GM21526 (cell line): ENCODE results near the gene STK32C.
A peak's percentile ranks its signal among the peaks of the same experiment; 100 is the strongest.
"Not testable (repeated sequence)": the region's sequence is repeated elsewhere in the genome, so short reads cannot be mapped to it uniquely, and the experiment has no call there.

ENCODE experiments used
- ATAC-seq: cut with Tn5 transposase; IDR thresholded peaks from one replicate; pipeline ENCODE4 v1.9.1; 2021; ENCODE audit warnings: moderate library complexity; ENCODE audit not compliant: unreplicated experiment, low FRiP score

STK32C gene

DNA sequence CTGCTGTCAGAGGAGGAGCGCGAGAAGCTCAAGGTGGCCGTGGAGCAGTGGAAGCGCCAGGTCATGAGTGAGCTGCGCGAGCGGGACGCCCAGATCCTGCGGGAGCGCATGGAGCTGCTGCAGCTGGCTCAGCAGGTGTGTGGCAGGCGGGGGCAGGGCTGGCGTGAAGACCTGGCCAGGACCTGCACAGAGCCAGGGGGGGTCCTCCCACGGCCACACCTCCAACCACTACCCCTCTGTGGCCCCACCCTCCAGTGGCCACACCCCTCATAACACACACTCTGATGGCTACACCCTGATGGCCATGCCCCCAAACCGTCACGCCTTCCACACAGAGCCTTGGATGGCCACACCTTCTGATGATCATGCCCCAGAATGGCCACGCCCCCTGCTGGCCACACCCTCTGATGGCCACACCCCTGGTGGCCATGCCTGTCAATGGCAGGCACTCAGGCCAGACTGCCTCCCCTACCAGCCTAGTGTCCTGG lies 144.4 kb downstream of the STK32C start:
- ATAC-seq, result peak; percentile 74

DNA sequence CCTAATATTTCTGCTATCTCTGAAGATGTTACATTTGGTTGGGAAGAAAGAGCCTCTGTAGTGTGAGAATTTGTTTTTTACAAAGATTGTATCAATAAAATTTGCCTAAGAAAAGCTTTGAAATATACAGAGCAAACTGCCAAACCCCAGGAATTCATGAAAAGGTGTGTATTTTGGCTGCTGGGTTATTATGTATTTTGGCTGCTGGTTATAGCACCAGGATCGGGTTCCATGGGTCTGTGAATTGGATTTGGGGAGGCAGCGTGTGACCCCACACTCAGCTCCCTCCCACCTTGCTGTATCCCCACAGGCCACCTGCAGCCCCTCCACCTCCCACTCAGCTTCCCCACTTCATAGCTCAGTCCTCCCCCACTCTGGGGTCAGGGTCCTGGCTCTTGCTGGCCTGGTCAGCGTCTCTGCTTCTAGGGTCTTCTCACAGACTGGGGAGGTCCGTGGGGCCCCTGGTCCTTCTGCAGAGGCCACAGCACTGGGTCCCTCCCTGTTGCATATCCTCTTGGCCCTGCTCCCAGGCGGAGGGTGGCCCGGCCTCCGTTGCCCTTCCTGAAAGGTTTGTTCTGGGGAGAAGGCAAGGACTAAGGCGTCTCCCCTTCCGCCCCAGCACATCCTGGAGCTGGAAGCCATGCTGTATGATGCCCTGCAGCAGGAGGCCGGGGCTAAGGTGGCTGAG lies 145.0 kb downstream of the STK32C start:
- no peak for ATAC-seq

DNA sequence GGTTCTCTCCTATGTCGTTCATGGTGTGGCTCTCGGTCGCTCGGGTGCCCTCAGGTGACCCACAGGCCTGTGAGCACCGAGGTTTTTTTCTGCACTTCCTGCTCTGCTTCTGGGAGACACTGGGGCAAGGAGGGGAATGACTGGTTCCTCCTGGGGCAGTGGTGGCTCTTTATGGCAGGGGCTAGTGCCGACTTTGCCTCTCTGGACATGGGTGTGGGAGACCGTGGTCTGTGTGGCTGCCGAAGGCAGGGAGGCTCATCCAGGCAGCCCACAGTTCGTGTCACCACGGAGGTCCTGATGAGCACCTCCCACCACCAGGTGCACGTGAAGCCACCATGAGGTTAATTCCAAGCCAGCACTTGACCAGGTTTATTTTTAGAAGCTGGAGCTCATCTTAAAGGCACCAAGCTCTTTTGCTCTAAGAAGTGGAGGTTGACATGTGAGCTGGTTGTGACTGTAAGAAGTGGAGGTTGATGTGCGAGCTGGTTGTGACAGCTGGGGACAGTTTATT lies 145.7 kb downstream of the STK32C start:
- ATAC-seq, result no peak

DNA sequence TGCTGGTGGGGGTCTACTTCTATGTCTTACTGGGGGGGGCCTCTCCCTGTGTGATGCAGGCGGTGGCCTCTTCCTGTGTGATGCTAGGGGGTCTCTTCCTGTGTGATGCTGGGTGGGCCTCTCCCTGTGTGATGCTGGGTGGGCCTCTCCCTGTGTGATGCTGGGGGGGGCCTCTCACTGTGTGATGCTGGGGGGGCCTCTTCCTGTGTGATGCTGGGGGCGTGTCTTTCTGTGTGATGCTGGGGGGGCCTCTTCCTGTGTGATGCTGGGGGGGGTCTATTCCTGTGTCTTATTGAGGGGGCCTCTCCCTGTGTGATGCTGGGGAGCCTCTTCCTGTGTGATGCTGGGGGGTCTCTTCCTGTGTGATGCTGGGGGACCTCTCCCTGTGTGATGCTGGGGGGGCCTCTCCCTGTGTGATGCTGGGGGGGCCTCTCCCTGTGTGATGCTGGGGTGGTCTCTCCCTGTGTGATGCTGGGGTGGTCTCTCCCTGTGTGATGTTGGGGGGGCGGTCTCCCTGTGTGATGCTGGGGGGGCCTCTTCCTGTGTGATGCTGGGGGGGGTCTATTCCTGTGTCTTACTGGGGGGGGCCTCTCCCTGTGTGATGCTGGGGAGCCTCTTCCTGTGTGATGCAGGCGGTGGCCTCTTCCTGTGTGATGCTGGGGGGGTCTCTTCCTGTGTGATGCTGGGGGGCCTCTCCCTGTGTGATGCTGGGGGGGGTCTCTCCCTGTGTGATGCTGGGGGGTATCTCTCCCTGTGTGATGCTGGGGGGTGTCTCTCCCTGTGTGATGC lies 146.7 kb downstream of the STK32C start:
- not testable (repeated sequence) for ATAC-seq

DNA sequence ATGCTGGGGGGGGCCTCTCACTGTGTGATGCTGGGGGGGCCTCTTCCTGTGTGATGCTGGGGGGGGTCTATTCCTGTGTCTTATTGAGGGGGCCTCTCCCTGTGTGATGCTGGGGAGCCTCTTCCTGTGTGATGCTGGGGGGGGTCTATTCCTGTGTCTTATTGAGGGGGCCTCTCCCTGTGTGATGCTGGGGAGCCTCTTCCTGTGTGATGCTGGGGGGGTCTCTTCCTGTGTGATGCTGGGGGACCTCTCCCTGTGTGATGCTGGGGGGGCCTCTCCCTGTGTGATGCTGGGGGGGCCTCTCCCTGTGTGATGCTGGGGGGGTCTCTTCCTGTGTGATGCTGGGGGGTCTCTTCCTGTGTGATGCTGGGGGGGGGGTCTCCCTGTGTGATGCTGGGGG lies 147.5 kb downstream of the STK32C start:
- not testable (repeated sequence) for ATAC-seq

DNA sequence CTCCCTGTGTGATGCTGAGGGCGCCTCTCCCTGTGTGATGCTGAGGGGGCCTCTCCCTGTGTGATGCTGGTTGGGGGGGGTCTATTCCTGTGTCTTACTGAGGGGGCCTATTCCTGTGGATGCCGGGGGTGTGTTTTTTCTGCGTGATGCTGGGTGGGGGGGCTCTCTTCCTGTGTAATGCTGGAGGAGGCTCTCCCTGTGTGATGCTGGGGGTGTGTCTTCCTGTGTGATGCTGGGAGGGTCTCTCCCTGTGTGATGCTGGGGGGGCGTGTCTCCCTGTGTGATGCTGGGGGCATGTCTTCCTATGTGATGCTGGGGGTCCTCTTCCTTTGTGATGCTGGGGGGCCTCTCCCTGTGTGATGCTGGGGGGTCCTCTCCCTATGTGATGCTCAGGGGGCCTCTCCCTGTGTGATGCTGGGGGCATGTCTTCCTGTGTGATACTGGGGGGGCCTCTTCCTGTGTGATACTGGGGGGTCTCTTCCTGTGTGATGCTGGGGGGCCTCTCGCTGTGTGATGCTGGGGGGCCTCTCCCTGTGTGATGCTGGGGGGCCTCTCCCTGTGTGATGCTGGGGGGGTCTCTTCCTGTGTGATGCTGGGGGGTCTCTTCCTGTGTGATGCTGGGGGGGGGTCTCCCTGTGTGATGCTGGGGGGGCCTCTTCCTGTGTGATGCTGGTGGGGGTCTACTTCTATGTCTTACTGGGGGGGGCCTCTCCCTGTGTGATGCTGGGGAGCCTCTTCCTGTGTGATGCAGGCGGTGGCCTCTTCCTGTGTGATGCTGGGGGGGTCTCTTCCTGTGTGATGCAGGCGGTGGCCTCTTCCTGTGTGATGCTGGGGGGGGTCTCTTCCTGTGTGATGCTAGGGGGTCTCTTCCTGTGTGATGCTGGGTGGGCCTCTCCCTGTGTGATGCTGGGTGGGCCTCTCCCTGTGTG lies 148.2 kb downstream of the STK32C start:
- not testable (repeated sequence) for ATAC-seq

DNA sequence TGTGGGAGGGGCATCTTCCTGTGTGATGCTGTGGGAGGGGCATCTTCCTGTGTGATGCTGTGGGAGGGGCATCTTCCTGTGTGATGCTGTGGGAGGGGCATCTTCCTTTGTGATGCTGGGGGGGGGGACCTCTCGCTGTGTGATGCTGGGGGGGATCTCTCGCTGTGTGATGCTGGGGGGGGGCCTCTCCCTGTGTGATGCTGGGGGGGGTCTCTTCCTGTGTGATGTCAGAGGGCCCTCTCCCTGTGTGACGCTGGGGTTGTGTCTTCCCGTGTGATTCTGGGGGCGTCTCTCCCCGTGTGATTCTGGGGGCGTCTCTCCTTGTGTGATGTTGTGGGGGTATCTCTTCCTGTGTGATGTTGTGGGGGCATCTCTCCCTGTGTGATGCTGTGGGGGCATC lies 148.9 kb downstream of the STK32C start:
- no peak for ATAC-seq

DNA sequence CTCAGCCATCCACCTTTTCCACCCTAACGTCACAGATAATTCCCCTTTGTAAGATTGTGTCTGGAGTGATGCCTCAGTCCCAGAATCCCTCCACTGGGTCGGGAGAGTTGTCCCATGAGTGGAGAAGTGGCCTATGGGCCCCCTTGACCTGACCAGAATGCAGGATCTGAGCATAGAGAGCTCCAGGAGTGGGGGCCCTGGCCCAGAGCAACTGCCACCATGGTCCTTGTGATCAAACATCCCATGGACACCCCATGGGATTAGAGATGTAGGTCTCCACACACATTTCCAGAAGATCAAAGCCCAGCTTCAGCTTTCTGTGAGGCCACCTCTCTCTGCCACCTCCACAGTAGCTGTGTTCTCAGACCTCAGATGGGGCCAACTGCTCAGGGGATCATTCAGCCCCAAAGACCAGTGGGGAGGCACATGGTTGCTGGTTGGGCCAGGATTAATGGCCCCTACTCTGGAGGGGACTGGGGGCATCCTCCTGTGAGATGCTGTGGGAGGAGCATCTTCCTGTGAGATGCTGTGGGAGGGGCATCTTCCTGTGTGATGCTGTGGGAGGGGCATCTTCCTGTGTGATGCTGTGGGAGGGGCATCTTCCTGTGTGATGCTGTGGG lies 149.5 kb downstream of the STK32C start:
- no peak for ATAC-seq
